ENCODE results near the gene GRIK2. TPM values are rescaled to one million over a fixed set of nuclear protein-coding genes. Genes with fewer than 3 reads are reported as not detected.

Gene GRIK2
- total RNA-seq, 1 donor from 2014 or later = 3.7 TPM

- no peak for DNase-seq
Measured at GRCh38 chr6:101539510-101540245, 146.2 kb downstream of the GRIK2 start.

- no peak for DNase-seq
Measured at GRCh38 chr6:101541894-101542293, 148.4 kb downstream of the GRIK2 start.

- no peak for DNase-seq
Measured at GRCh38 chr6:101543796-101544195, 150.3 kb downstream of the GRIK2 start.

- DNase-seq = no peak
Measured at GRCh38 chr6:101544286-101544685, 150.8 kb downstream of the GRIK2 start.

- no peak for DNase-seq
Measured at GRCh38 chr6:101545191-101545590, 151.7 kb downstream of the GRIK2 start.

GRCh38 chr6:101550451-101550850 lies 156.9 kb downstream of the GRIK2 start:
- DNase-seq = no peak

GRCh38 chr6:101554231-101554630 lies 160.7 kb downstream of the GRIK2 start:
- no peak for DNase-seq

- no peak for DNase-seq
Measured at GRCh38 chr6:101558712-101559111, 165.2 kb downstream of the GRIK2 start.

GRCh38 chr6:101572627-101573026 lies 179.1 kb downstream of the GRIK2 start:
- no peak for DNase-seq

GRCh38 chr6:101577091-101577490 lies 183.6 kb downstream of the GRIK2 start:
- DNase-seq = no peak

- no peak for DNase-seq
Measured at GRCh38 chr6:101578306-101578705, 184.8 kb downstream of the GRIK2 start.

- DNase-seq = no peak
Measured at GRCh38 chr6:101582792-101583191, 189.3 kb downstream of the GRIK2 start.

- DNase-seq = no peak
Measured at GRCh38 chr6:101585501-101585900, 192.0 kb downstream of the GRIK2 start.

GRCh38 chr6:101588343-101588742 lies 194.8 kb downstream of the GRIK2 start:
- no peak for DNase-seq

- no peak for DNase-seq
Measured at GRCh38 chr6:101595276-101595675, 201.8 kb downstream of the GRIK2 start.

- no peak for DNase-seq
Measured at GRCh38 chr6:101597693-101598092, 204.2 kb downstream of the GRIK2 start.

GRCh38 chr6:101605426-101605825 lies 211.9 kb downstream of the GRIK2 start:
- DNase-seq = no peak

GRCh38 chr6:101605874-101606273 lies 212.4 kb downstream of the GRIK2 start:
- no peak for DNase-seq

- DNase-seq = no peak
Measured at GRCh38 chr6:101607111-101607690, 213.7 kb downstream of the GRIK2 start.

- DNase-seq = no peak
Measured at GRCh38 chr6:101608703-101609102, 215.2 kb downstream of the GRIK2 start.

- DNase-seq = no peak
Measured at GRCh38 chr6:101613556-101613955, 220.0 kb downstream of the GRIK2 start.

GRCh38 chr6:101614774-101615173 lies 221.3 kb downstream of the GRIK2 start:
- no peak for DNase-seq

- no peak for DNase-seq
Measured at GRCh38 chr6:101626269-101626668, 232.8 kb downstream of the GRIK2 start.

GRCh38 chr6:101630941-101631340 lies 237.4 kb downstream of the GRIK2 start:
- DNase-seq = peak; percentile 51

Data from skin of body (tissue), 2 donors.